Posterior cingulate gyrus (tissue), 11 donors: ENCODE measurements around the gene SMC6.

Experiments
- DNase-seq, 10 donors: peaks; one replicate each; pipeline versions ENCODE4 v3.0.0 to v3.0.0-alpha.2; 2020 to 2021; ENCODE audit warnings: mixed read lengths in 3 of 10
- intact Hi-C: fragments of 100-400 bp; cut with DNase I; formaldehyde crosslinking; loops from one replicate; pipeline ENCODE4 v1.15.1; 2023

Gene SMC6

DNA sequence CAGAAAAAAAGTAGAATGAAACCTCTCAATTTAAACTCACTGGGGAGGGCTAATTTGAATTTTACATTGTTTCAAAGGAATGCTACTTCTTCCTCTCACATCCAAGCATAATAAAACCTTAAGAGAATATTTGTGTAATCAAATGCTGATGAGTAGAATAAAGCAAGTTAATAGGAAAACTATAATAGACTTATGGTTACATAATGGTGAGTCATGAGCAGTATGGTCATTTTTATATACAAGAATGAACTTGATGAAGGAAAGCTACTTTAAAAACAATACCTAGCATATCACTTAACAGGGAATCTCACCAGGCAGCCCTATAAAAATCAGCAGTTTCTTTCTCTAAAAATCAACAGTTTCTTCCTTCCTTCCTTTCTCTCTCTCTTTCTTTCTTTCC, 132.8 kb downstream of the SMC6 start:
- intact Hi-C loops = no loop called here

DNA sequence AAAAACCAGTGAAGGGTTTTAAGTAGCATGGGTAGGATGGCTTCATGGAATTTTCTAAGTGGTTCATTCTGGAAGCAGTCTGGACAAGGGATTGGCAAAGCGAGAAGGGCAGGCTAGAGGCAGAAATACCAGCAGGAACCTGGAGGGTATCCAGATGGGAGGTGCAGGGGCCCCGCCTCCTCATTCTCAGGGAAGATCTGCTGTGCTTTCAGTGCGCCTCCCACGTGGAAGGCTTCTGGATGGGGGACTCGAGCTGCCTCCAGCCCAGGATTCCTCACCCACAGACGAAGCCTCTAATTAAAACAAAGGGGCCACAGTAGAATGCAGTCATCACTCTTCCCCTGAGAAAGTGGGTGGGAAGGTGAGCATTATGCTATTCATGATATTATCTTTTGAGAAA, 133.3 kb downstream of the SMC6 start:
- intact Hi-C loops = no loop called here
- DNase-seq = peak in 8 of 10 donors; percentile 36 to 93 (median 60)

More for the DNA sequence above, 132.8 kb downstream of the SMC6 start:
- DNase-seq = no peak

DNA sequence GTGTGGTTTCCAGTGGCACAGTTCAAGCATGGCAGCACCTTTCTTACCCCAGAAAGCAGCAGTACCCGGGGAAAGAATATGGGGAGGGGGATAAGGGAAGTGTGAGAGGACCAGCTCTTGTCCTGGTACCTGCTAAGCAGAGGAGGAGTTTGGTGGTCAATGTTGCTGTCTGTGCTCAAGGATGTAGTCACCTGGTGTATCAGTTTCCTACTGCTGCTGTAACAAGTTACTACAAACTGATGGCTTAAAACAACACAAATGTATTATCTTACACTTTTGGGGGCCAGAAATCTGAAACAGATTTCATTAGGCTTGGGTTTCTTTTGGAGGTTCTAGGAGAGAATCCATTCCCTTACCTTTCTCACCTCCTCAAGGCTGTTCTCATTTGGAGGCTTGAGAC, 135.7 kb downstream of the SMC6 start:
- DNase-seq = no peak
- intact Hi-C loops = no loop called here

DNA sequence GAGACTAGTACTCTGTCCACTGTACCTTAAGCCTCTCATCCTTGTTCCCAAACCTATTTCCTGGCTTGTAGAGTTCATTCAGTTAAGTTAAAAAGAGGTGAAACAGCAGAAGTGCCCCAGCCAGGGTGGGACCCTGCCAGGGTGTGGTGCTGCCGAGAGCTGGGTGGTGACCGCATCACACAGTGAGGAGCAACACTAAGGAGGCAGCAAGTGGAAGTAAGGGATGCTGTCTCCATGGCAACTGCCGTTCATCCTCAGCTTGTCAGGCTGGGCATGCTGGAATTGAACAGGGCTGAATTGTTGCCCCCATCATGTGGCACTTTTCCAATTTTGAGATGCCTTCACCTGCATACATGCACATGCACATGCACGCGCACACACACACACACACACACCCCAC, 136.1 kb downstream of the SMC6 start:
- intact Hi-C loops = no loop called here
- DNase-seq = no peak

DNA sequence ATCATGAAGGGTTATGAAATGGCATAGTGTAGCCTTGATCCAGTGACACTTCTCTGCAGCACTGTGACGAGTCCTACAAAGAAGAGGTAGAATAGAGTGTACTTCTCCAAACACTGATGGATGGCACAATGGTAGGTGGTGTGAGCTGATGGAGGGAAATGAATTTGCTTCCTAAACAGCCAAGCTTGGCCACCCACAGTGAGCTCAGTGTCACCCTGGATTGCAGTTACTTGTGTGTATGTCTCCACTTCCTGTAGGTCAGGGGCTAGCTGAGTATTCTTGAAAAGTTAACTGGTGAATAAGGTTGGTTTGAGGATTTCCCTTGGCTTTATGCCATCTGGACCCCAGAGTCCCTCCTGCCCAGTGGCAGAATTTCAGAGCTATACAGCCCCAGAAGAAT, 137.2 kb downstream of the SMC6 start:
- intact Hi-C loops = no loop called here
- DNase-seq = no peak

- intact Hi-C loops = no loop called here
- DNase-seq = no peak
Measured at GRCh38 chr2:17615728-17616351, 137.8 kb downstream of the SMC6 start.

DNA sequence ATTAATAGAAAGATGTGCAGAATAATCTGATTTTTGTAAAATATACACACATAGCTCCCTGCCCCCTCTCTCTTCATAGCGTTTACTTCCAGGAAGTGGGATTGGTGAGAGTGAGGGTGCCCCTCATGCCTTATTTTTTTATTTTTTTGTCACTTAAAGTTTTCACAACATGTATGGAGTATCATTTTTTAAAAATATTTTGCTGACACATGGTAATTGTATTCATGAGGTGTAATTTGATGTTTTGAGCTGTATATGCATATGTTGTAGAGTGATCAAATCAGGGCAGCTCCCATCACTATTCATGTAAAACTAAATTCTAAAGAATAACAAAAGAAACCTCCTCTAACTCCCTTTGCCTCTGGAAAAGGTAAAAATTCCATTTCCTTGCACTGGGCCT, 138.5 kb downstream of the SMC6 start:
- intact Hi-C loops = no loop called here
- DNase-seq = no peak

- intact Hi-C loops = no loop called here
- DNase-seq = no peak
Measured at GRCh38 chr2:17614174-17614930, 139.3 kb downstream of the SMC6 start.
